Measurements from ENCODE around the gene PTH1R.
"Not testable (repeated sequence)": the region's sequence is repeated elsewhere in the genome, so short reads cannot be mapped to it uniquely, and the experiment has no call there.

The PTH1R gene

GRCh38 chr3:46901591-46902187, 24.2 kb downstream of the PTH1R start:
- no peak for DNase-seq

GRCh38 chr3:46902188-46902631, 24.7 kb downstream of the PTH1R start:
- DNase-seq: no peak

- DNase-seq: no peak
These were observed 26.1 kb downstream of the PTH1R start for GRCh38 chr3:46903341-46904302.

GRCh38 chr3:46904303-46905212, 27.0 kb downstream of the PTH1R start:
- no peak for DNase-seq

GRCh38 chr3:46905213-46905560, 27.7 kb downstream of the PTH1R start:
- no peak for DNase-seq

GRCh38 chr3:46905661-46906451, 28.3 kb downstream of the PTH1R start:
- no peak for DNase-seq

GRCh38 chr3:46906471-46907058, 29.0 kb downstream of the PTH1R start:
- no peak for DNase-seq

GRCh38 chr3:46907271-46907670, 29.8 kb downstream of the PTH1R start:
- DNase-seq: no peak

GRCh38 chr3:46907960-46908293, 30.4 kb downstream of the PTH1R start:
- DNase-seq: no peak

GRCh38 chr3:46908294-46908985, 30.9 kb downstream of the PTH1R start:
- DNase-seq: no peak

- DNase-seq: no peak
These were observed 31.5 kb downstream of the PTH1R start for GRCh38 chr3:46908986-46909534.

GRCh38 chr3:46909535-46910161, 32.1 kb downstream of the PTH1R start:
- DNase-seq: peak; percentile 43

- DNase-seq: no peak
These were observed 32.7 kb downstream of the PTH1R start for GRCh38 chr3:46910166-46910760.

- not testable (repeated sequence) for DNase-seq
These were observed 33.4 kb downstream of the PTH1R start for GRCh38 chr3:46910914-46911313.

GRCh38 chr3:46912986-46913385, 35.5 kb downstream of the PTH1R start:
- DNase-seq: no peak

- no peak for DNase-seq
These were observed 36.1 kb downstream of the PTH1R start for GRCh38 chr3:46913644-46914043.

- no peak for DNase-seq
These were observed 37.3 kb downstream of the PTH1R start for GRCh38 chr3:46914849-46915248.

- DNase-seq: no peak
These were observed 37.8 kb downstream of the PTH1R start for GRCh38 chr3:46915297-46915822.

GRCh38 chr3:46916278-46916677, 38.8 kb downstream of the PTH1R start:
- DNase-seq: no peak

- no peak for DNase-seq
These were observed 39.3 kb downstream of the PTH1R start for GRCh38 chr3:46916799-46917198.

Data from amniotic stem cell (primary cell).